Smooth muscle cell (in vitro differentiated cells): Measurements from ENCODE around the gene VEGFD. TPM values are rescaled to one million over a fixed set of nuclear protein-coding genes. Genes with fewer than 3 reads are reported as not detected.

Experiments used
- DNase-seq: peaks from one replicate; lab custom pipeline; 2025; ENCODE audit not compliant: unreplicated experiment; lab: John Stamatoyannopoulos, UW
- H2AFZ ChIP-seq: fragments of 200-600 bp; sonication (generic); 2 replicates; pipeline ENCODE4 v1.6.0; 2016; ENCODE audit warnings: antibody characterized with exemption, low read depth, mild to moderate bottlenecking
- H3F3A ChIP-seq: fragments of 200-600 bp; sonication (generic); 2 replicates; pipeline ENCODE4 v1.6.0; 2017; ENCODE audit warnings: antibody characterized with exemption, low read depth
- H3K27ac ChIP-seq: fragments of 200-600 bp; sonication (generic); 2 replicates; pipeline ENCODE4 v1.5.1; 2016; ENCODE audit warnings: low read depth, mild to moderate bottlenecking
- H3K27me3 ChIP-seq: fragments of 200-600 bp; sonication (generic); 2 replicates; pipeline ENCODE4 v1.6.1; 2016; ENCODE audit warnings: low read depth, mild to moderate bottlenecking
- H3K36me3 ChIP-seq: fragments of 200-600 bp; sonication (generic); 2 replicates; pipeline ENCODE4 v1.5.1; 2016; ENCODE audit warnings: low read depth
- H3K4me1 ChIP-seq: fragments of 200-600 bp; sonication (generic); 2 replicates; pipeline ENCODE4 v1.5.1; 2016; ENCODE audit warnings: low read depth
- H3K4me2 ChIP-seq: fragments of 200-600 bp; sonication (generic); 2 replicates; pipeline ENCODE4 v1.6.0; 2016; ENCODE audit warnings: mild to moderate bottlenecking
- H3K4me3 ChIP-seq: fragments of 200-600 bp; sonication (generic); 2 replicates; pipeline ENCODE4 v1.5.1; 2016; ENCODE audit warnings: mild to moderate bottlenecking
- H3K79me2 ChIP-seq: fragments of 200-600 bp; sonication (generic); 2 replicates; pipeline ENCODE4 v1.6.0; 2016; ENCODE audit warnings: low read depth, mild to moderate bottlenecking
- H3K9ac ChIP-seq: fragments of 200-600 bp; sonication (generic); 2 replicates; pipeline ENCODE4 v1.6.0; 2016; ENCODE audit warnings: low read depth
- H3K9me3 ChIP-seq: fragments of 200-600 bp; sonication (generic); replicated peaks from 2 replicates; pipeline ENCODE4 v1.5.1; 2016; ENCODE audit warnings: low read depth
- H4K20me1 ChIP-seq: fragments of 200-600 bp; sonication (generic); 2 replicates; pipeline ENCODE4 v1.6.0; 2016; ENCODE audit warnings: low read depth
- CTCF ChIP-seq: fragments of 200-600 bp; sonication (generic); IDR thresholded peaks from 2 replicates; pipeline ENCODE4 v1.5.1; 2017; ENCODE audit warnings: borderline replicate concordance, mild to moderate bottlenecking, antibody characterized with exemption; ENCODE audit not compliant: insufficient read depth, poor library complexity, severe bottlenecking
- WGBS: methylation state at CpG from one replicate; pipeline ENCODE4 v1.1.7; 2016; ENCODE audit warnings: low lambda C conversion rate; 5-methylcytosine and 5-hydroxymethylcytosine counted together
- polyA plus RNA-seq: library from polyadenylated mRNA; unstranded; fragments of >200 nt; fragmentation: Nextera tagmentation; extraction: Ambion mirVana; gene quantifications from 2 replicates; pipeline ENCODE4 v1.2.1, GENCODE V29; 2016
- total RNA-seq: library from RNA; depleted of rRNA; stranded (reverse); fragments of >200 nt; gene quantifications from 2 replicates; pipeline ENCODE4 v1.2.3, GENCODE V29; 2014

VEGFD gene
- total and polyA plus RNA-seq, 2 experiments from 2014 or later: 0.38 TPM; not detected in 1

GRCh38 chrX:15335135-15336022 is 48.8 kb downstream of the VEGFD start, which contains the start of gene PIGA:
Gene PIGA (minus strand): TSS chrX:15335523. CDS start chrX:15331930, 3,593 bp downstream.
- Histone ChIP-seq H3K9me3 (no peaks in the 10 kb centered on the region), H4K20me1 (no peaks in the 10 kb centered on the region), H3F3A (no peaks in the 10 kb centered on the region), H3K27ac (peak within 1 kb of the TSS; percentile 92), H2AFZ (peak within 1 kb of the TSS; percentile 70), H3K79me2 (no peaks in the 10 kb centered on the region), H3K27me3 (peaks cover 8% of the 10 kb centered on the region), H3K4me2 (peak within 1 kb of the TSS; percentile 84), H3K36me3 (no peaks in the 10 kb centered on the region), H3K4me3 (peak within 1 kb of the TSS; percentile 60), H3K4me1 (no peaks in the 10 kb centered on the region), H3K9ac (peak within 1 kb of the TSS; percentile 94)
- no peak for TF ChIP-seq CTCF
- peak; percentile 64 for DNase-seq
- WGBS: 51% methylated on average over 72 of the region's 72 CpGs

- WGBS: 55% methylated on average over 7 of the region's 7 CpGs
These were observed 49.7 kb downstream of the VEGFD start for GRCh38 chrX:15334561-15334960.

GRCh38 chrX:15328821-15329220 is 55.4 kb downstream of the VEGFD start:
- Histone ChIP-seq H4K20me1 (no peaks in the 10 kb centered on the region), H3K36me3 (no peaks in the 10 kb centered on the region), H3K27me3 (no peaks in the 10 kb centered on the region), H3K4me1 (no peaks in the 10 kb centered on the region), H3F3A (no peaks in the 10 kb centered on the region), H3K4me2 (no peak overlapping the region), H3K9me3 (no peaks in the 10 kb centered on the region), H3K9ac (no peak overlapping the region), H3K79me2 (no peaks in the 10 kb centered on the region), H3K27ac (no peak overlapping the region), H3K4me3 (no peak overlapping the region), H2AFZ (no peak overlapping the region)
- WGBS: 82% methylated on average over 2 of the region's 2 CpGs
- no peak for TF ChIP-seq CTCF
- no peak for DNase-seq

More at GRCh38 chrX:15334561-15334960, 49.7 kb downstream of the VEGFD start:
- Histone ChIP-seq H3K27ac (peak overlapping the region; percentile 92), H3K4me3 (peak overlapping the region; percentile 60), H3K4me1 (no peaks in the 10 kb centered on the region), H4K20me1 (no peaks in the 10 kb centered on the region), H3K36me3 (no peaks in the 10 kb centered on the region), H2AFZ (no peak overlapping the region), H3K9me3 (no peaks in the 10 kb centered on the region), H3K27me3 (peaks cover 8% of the 10 kb centered on the region), H3F3A (no peaks in the 10 kb centered on the region), H3K4me2 (peak overlapping the region; percentile 84), H3K9ac (peak overlapping the region; percentile 94), H3K79me2 (no peaks in the 10 kb centered on the region)
- no peak for TF ChIP-seq CTCF
- DNase-seq: no peak
